Measurements from ENCODE around the gene PYGM. TPM values are rescaled to one million over a fixed set of nuclear protein-coding genes. Genes with fewer than 3 reads are reported as not detected.

Gene PYGM
- total and polyA plus RNA-seq, 3 donors from 2014 or later, result 12.1 to 14.4 (median 14.2) TPM

GRCh38 chr11:64803158-64803845 lies 43.5 kb upstream of the PYGM start, which contains the start of gene MAP4K2:
Gene MAP4K2, minus strand, starts transcription at chr11:64803214. Its CDS starts 65 bp downstream, at chr11:64803149.
- peak within 1 kb of the TSS; percentile 76 to 93 for H3K27ac ChIP-seq
- WGBS, 2 donors, result 0 to 1% methylated on average over 21 to 32 of the region's 58 CpGs
- no peak for TF ChIP-seq POLR2A (IDR thresholded peaks at IDR 0.05)
- TF ChIP-seq, protein P1, sequence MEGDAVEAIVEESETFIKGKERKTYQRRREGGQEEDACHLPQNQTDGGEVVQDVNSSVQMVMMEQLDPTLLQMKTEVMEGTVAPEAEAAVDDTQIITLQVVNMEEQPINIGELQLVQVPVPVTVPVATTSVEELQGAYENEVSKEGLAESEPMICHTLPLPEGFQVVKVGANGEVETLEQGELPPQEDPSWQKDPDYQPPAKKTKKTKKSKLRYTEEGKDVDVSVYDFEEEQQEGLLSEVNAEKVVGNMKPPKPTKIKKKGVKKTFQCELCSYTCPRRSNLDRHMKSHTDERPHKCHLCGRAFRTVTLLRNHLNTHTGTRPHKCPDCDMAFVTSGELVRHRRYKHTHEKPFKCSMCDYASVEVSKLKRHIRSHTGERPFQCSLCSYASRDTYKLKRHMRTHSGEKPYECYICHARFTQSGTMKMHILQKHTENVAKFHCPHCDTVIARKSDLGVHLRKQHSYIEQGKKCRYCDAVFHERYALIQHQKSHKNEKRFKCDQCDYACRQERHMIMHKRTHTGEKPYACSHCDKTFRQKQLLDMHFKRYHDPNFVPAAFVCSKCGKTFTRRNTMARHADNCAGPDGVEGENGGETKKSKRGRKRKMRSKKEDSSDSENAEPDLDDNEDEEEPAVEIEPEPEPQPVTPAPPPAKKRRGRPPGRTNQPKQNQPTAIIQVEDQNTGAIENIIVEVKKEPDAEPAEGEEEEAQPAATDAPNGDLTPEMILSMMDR (IDR thresholded peaks at IDR 0.05), result no peak
- no peaks in the 10 kb centered on the region for H3K36me3 ChIP-seq (ENCODE audit: low read depth, missing control alignments)
- intact Hi-C loops (cut with DNase I; ENCODE audit: low total_unique reads), result no loop called here
- peak within 1 kb of the TSS; percentile 59 to 63 for H3K4me3 ChIP-seq
- peaks cover 21% of the 10 kb centered on the region for H3K4me1 ChIP-seq
- H3K9me3 ChIP-seq, result no peaks in the 10 kb centered on the region
- peak; percentile 91 for DNase-seq
- no peaks in the 10 kb centered on the region for H3K27me3 ChIP-seq

DNA sequence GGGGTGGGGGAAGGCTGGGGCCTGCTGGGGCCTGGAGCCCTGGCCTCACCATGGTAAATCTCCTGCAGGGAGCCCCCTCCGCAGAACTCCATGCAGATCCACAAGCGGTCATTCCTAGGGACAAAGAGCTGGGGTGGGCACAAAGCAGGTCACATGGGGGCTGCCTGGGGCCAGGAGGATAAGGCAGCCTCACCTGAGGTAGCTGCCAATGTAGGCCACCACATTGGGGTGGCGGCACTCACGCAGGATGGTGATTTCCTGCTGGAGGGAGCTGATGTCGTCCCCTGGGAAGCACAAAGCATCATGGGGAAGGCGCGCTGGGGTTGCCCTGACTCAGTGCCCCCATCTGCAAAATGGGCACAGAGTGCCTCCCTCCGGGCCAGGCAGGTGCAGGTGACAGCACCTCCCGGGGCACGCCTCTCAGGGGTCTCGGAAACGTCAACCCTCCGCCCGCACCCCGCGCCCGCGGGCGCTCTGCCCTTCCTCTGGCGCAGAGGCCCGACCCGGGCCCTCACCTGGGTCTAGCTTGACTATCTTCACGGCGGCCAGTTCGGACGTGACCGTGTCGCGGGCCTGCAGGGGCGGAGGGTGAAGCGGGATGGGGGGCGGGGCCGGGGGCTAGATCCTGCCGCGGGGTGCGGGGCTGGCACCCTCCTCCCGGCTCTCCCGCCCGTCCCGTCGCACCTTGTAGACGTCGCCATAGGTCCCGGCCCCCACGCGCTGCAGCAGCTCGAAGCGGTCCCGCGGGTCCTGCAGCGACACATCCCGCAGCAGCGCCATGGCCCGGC lies 42.8 kb upstream of the PYGM start:
- Histone ChIP-seq H3K36me3 (ENCODE audit: low read depth, missing control alignments) (no peaks in the 10 kb centered on the region), H3K4me3 (peak overlapping the region; percentile 59 to 63), H3K27me3 (no peaks in the 10 kb centered on the region), H3K4me1 (peaks cover 21% of the 10 kb centered on the region), H3K27ac (peak overlapping the region; percentile 56 to 88), H3K9me3 (no peaks in the 10 kb centered on the region)
- DNase-seq, result peak; percentile 33
- 10 to 19% methylated on average over 2 to 32 of the region's 54 CpGs for WGBS, 2 donors
- intact Hi-C loops (cut with DNase I; ENCODE audit: low total_unique reads), result no loop called here
- TF ChIP-seq, protein P1 (IDR thresholded peaks at IDR 0.05), result no peak
- TF ChIP-seq POLR2A (IDR thresholded peaks at IDR 0.05), result no peak

DNA sequence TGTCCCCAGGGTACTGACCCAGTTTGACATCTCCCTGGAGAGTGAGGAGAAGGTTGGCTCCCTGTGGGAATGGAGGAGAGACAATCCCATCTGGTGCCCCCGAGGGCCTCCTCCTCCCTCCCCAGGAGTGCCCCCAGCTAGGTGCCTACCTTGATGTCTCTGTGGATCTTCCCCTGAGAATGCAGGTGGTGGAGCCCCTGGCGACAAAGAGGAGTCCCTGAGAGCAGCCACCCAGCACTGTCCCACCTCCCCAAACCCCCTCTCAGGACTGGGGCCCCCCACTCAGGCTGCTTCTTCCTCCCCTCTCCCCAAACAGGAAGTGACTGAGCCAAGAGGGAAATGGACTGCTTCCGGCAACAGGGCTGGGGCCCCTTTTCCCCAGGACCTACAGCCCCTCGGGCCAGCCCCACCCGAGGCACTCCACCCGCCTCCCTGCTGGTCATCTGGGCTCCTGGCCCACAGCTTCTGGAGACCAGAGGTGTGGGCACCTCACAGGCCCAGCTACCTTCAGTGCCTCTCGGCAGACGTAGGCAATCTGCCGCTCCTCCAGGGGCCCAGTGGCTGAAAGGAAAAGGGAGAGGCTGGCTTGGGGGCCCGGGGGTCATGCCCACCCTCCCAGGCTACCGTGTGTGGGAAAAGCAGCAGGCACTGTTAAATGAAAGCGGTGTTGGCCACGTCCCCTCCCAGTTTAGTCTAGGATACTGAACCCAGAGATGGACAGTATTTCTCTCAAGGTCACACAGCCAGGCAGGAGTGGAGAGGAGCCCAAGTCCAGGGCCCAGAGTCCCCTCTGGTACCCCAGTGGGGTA lies 42.0 kb upstream of the PYGM start:
- no peaks in the 10 kb centered on the region for H3K27me3 ChIP-seq
- intact Hi-C loops (cut with DNase I; ENCODE audit: low total_unique reads), result no loop called here
- no peak for TF ChIP-seq POLR2A (IDR thresholded peaks at IDR 0.05)
- TF ChIP-seq, protein P1 (IDR thresholded peaks at IDR 0.05), result no peak
- H3K4me1 ChIP-seq, result peaks cover 21% of the 10 kb centered on the region
- no peaks in the 10 kb centered on the region for H3K9me3 ChIP-seq
- H3K36me3 ChIP-seq (ENCODE audit: low read depth, missing control alignments), result no peaks in the 10 kb centered on the region
- WGBS, 2 donors, result 66 to 71% methylated on average over 6 to 13 of the region's 13 CpGs
- H3K4me3 ChIP-seq, result no peak overlapping the region
- peak overlapping the region in 1 of 2 donors; percentile 41 for H3K27ac ChIP-seq
- DNase-seq, result no peak

- 87% methylated on average over 9 of the region's 9 CpGs; no CpG with 5 or more reads in 1 of the 2 donors for WGBS, 2 donors
- H3K27ac ChIP-seq, result no peak overlapping the region
Observed at GRCh38 chr11:64801158-64801464, 41.3 kb upstream of the PYGM start.

More at GRCh38 chr11:64801158-64801464, 41.3 kb upstream of the PYGM start:
- intact Hi-C loops (cut with DNase I; ENCODE audit: low total_unique reads), result no loop called here
- no peak overlapping the region for H3K4me3 ChIP-seq
- H3K36me3 ChIP-seq (ENCODE audit: low read depth, missing control alignments), result no peaks in the 10 kb centered on the region
- TF ChIP-seq POLR2A (IDR thresholded peaks at IDR 0.05), result no peak
- TF ChIP-seq, protein P1 (IDR thresholded peaks at IDR 0.05), result no peak
- H3K4me1 ChIP-seq, result peaks cover 21% of the 10 kb centered on the region
- no peak for DNase-seq
- no peaks in the 10 kb centered on the region for H3K27me3 ChIP-seq
- no peaks in the 10 kb centered on the region for H3K9me3 ChIP-seq

All from testis (tissue), 3 donors.